Measurements from ENCODE around the gene DENND4B.

The DENND4B gene

DNA sequence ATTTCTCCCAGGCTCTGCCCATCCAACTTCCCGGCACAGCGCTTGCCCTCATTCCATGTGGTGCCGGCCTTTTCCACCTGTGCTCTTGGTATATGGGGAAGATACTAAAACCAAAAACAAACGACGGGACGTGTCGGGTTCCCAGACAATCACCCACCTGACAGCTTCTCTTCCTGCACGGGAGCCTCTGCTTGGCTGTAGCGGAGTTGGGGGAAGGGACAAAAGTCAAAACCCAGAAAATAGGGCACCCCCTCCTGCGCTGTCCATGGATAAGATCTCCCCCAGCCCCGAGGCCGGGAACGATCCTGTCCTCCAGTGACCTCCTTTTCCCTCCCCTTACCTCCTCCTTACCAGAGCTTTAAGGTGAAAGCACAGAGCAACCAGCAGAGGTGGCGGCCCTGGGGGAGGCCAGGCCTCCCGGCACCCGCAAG is 30.3 kb upstream of the DENND4B start:
- TF ChIP-seq, protein P1, sequence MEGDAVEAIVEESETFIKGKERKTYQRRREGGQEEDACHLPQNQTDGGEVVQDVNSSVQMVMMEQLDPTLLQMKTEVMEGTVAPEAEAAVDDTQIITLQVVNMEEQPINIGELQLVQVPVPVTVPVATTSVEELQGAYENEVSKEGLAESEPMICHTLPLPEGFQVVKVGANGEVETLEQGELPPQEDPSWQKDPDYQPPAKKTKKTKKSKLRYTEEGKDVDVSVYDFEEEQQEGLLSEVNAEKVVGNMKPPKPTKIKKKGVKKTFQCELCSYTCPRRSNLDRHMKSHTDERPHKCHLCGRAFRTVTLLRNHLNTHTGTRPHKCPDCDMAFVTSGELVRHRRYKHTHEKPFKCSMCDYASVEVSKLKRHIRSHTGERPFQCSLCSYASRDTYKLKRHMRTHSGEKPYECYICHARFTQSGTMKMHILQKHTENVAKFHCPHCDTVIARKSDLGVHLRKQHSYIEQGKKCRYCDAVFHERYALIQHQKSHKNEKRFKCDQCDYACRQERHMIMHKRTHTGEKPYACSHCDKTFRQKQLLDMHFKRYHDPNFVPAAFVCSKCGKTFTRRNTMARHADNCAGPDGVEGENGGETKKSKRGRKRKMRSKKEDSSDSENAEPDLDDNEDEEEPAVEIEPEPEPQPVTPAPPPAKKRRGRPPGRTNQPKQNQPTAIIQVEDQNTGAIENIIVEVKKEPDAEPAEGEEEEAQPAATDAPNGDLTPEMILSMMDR (IDR thresholded peaks at IDR 0.05; ENCODE audit: low read depth, low read length): no peak
- no peak for DNase-seq (ENCODE audit: extremely low read depth, low read depth)

DNA sequence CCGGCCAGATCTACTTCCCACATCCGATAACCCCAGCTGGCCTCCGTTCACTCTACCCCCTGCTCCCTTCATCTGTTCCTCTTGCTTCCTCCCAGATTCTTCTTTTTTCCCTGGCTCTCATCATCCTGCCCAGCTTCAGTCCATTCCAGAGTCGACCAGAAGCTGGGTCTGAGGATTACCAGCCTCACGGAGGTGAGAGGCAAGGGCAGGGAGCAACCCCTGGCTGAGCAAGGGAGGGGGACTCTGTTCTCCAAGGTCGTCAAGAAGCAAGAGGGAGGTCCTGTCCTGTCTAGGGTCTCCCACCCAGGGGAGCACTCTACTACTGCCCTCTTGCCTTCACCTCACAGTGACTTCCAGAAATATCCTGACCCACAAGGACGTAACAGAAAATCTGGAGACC is 27.0 kb upstream of the DENND4B start:
- DNase-seq (ENCODE audit: extremely low read depth, low read depth): no peak
- TF ChIP-seq, protein P1 (IDR thresholded peaks at IDR 0.05; ENCODE audit: low read depth, low read length): no peak

DNA sequence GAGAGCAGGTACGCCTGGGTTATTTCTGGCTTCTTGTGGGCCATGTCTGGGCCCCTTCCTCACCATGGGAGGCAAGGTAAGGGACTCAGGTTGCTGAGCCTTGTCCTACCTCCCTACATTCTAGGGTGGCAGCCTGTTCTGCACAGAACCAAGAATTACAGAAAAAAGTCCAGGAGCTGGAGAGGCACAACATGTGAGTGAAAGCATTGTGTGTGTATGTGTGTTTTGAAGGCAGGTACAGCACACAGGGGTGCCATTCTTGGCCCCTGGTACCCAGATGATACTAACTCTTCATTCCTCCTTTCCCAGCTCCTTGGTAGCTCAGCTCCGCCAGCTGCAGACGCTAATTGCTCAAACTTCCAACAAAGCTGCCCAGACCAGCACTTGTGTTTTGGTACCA is 26.6 kb upstream of the DENND4B start:
- TF ChIP-seq, protein P1 (IDR thresholded peaks at IDR 0.05; ENCODE audit: low read depth, low read length): no peak
- no peak for DNase-seq (ENCODE audit: extremely low read depth, low read depth)

DNA sequence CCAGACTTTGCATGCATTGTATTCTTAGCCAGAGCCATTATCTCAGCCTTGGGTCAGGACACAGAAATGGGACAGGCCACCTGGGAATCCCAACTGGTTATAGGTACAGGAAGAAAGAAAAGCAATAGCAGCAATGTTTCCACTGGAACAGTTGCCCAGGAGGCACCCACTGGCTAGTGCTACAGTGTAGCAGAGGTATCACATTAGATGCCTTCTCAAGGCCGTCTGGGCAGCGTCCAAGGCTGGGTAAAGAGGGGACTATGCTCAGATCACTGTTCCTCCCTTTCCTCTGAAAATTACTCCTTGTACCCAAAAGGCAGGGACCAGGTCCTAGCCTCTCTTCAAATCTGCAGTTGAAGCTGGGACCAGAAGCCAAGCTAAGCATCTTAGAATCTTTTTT is 23.8 kb upstream of the DENND4B start:
- TF ChIP-seq, protein P1 (IDR thresholded peaks at IDR 0.05; ENCODE audit: low read depth, low read length): no peak
- no peak for DNase-seq (ENCODE audit: extremely low read depth, low read depth)

DNA sequence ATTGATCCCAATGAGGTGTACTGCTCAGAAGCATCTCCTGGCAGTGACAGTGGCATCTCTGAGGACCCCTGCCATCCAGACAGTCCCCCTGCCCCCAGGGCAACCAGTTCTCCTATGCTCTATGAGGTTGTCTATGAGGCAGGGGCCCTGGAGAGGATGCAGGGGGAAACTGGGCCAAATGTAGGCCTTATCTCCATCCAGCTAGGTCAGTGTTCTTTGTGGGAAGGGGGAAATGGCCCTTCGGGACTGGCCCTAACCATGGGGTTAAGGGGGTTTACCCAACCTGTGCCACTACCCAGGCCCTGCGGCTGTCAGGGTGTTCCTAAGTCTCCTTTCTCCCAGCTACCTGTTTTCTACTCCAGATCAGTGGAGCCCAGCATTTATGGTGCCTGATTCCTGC is 22.5 kb upstream of the DENND4B start:
- DNase-seq (ENCODE audit: extremely low read depth, low read depth): no peak
- TF ChIP-seq, protein P1 (IDR thresholded peaks at IDR 0.05; ENCODE audit: low read depth, low read length): no peak

DNA sequence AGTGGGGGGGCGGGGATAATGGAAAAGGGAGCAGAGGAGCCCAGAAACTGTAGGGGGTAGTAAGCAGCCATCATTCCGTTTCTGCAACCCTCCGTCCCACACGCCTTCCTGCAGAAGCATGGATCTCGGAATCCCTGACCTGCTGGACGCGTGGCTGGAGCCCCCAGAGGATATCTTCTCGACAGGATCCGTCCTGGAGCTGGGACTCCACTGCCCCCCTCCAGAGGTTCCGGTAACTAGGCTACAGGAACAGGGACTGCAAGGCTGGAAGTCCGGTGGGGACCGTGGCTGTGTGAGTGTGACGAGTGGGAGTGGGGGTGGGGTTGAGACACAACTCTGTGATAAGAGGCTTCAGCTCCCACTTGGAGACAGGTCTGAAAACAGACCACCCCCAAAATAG is 21.9 kb upstream of the DENND4B start:
- TF ChIP-seq, protein P1 (IDR thresholded peaks at IDR 0.05; ENCODE audit: low read depth, low read length): no peak
- DNase-seq (ENCODE audit: extremely low read depth, low read depth): no peak

DNA sequence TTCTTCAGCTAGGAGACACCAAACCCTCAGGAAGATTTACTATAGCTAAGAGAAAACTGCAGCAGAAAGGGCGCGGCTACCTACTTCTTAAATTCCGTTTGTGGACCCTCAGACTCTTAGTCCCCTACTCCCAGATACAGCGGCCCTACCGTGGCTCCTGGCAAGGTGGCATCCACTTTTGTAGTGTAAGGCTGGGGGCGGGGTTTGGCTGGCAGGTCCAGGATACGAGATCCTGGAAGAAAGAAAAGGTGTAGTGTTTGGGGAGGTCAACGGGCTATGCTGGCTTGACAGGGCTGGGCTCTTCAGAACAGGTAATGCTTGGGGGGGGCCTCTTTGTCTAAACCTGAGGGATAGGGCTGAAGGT is 21.5 kb upstream of the DENND4B start:
- TF ChIP-seq, protein P1 (IDR thresholded peaks at IDR 0.05; ENCODE audit: low read depth, low read length): no peak

More for the DNA sequence above, 21.5 kb upstream of the DENND4B start:
- DNase-seq (ENCODE audit: extremely low read depth, low read depth): no peak

Measured in AG09319 (cell line).